Stimulated activated CD4-positive, alpha-beta T cell treated with anti-CD3 and anti-CD28 coated beads, Interleukin-2, amount 100 ng/mL, for 4 hours (primary cell): ENCODE data around the gene ZNF695.
"Not testable (repeated sequence)": the region's sequence is repeated elsewhere in the genome, so short reads cannot be mapped to it uniquely, and the experiment has no call there.

Experiments used
- DNase-seq: peaks from one replicate; pipeline ENCODE4 v3.0.0-alpha.2; 2020; ENCODE audit warnings: low read depth

Gene ZNF695

DNA sequence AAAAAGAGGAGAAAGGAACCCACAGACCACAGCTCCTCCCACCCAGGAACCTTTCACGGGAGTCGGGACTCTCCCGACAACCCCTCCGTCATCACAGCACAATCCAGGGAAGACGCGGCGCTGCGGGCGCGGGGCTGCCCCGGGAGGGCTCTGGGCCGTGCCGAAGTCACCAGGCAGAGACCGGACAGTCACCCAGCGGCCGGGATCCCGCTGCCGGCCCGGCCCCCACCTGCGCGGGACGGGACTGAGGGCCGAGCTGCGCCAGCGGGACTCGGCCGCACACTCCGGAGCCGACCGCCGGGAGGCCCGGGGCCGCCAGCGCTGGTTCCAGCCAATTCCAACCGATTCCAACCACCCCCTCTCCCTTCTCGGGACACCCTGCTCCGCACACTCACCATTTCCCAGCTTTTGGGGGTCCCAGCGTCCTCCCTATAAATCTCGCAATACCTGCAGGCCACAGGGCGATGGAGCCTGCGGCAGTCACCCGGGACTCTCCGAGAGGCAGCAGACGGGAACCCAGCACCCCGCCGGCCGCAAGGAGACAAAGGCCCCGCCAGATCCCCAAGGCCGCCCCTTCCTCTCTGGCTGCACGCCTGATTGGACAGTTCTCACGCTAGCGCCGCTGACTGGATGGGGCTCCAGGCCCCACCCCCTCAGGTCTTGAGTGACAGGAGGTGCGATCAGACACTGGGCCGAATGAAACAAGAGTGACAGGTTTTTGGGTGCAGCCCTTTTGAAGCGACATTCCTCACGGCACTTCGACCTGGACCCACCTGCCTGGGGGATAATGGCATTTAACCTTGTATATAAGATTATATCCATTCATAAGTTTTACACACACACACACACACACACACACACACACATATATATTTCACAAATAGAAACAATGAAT, at the start of gene ZNF695:
Gene ZNF695 (minus strand): TSS at position 547 of the 895 bp plus-strand sequence. CDS start 149 bp downstream, at position 398.
- DNase-seq, result peak; percentile 3

- no peak for DNase-seq
Measured at GRCh38 chr1:247056071-247056470, 48.2 kb upstream of the ZNF695 start.

DNA sequence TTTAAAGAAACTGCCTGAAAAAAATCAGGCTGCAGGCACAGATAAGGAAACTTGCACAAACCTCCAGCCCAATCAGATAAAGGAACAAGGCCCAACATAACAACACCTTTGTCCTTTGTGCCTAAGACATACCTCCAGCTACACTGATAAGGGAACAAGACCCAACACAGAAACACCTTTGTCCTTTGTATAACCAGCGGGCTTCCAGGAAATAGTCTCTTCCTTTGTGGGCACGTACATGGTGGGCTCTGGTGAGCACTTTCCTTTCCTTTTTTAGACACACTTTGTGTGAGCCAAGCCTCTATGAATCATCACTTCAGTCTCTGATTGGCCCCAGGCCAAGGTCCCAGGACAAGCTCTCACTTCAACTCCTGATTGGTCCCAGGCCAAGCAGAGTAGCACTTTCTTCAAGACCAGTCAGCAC, 47.1 kb upstream of the ZNF695 start:
- DNase-seq, result no peak

DNA sequence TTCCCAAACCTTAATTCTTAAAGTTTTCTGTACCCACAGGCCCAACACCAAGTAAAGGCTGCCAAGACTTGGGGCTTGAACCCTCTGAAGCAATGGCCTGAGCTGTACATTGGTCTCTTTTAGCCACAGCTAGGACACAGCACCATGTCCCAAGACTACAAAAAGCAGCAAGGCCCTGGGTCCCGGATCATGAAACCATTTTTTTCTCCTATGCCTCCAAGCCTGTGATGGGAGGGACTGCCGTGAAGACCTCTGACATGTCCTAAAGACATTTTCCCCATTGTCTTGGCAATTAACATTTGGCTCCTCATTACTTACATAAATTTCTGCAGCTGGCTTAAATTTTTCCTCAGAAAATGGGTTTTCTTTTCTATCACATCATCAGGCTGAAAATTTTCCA, 39.8 kb upstream of the ZNF695 start:
- no peak for DNase-seq

DNA sequence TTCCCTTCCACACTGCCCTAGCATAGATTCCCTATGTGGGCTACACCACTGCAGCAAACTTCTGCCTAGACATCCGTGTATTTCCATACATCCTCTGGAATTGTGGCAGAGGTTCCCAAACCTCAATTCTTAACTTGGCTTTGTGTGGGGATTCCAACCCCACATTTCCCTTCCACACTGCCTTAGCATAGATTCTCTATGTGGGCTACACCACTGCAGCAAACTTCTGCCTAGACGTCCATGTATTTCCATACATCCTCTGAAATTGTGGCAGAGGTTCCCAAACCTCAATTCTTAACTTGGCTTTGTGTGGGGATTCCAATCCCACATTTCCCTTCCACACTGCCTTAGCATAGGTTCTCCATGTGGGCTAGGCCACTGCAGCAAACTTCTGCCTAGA, 39.4 kb upstream of the ZNF695 start:
- DNase-seq, result no peak

DNA sequence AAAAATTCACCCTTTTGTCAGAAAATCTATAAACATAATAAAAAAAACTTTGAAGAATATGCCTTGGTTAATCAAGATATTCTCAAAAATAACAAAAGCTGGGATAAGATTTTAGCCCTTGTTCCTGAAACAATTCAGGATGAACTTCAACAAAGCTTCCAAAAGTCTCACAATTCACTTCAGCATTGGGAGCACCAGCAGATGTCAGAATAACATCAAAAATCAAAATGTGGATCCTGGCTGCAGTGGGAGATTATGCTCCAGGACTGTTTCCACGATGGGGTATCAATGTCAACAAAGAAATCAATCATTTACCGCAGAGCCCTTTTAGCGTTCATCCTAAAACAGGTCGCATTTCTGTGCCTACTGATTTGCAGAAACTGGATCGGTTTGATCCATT, 35.5 kb upstream of the ZNF695 start:
- no peak for DNase-seq

- no peak for DNase-seq
Measured at GRCh38 chr1:247037511-247038320, 29.9 kb upstream of the ZNF695 start.

- DNase-seq, result not testable (repeated sequence)
Measured at GRCh38 chr1:247032306-247032705, 24.4 kb upstream of the ZNF695 start.

GRCh38 chr1:247024658-247025057, 16.8 kb upstream of the ZNF695 start:
- not testable (repeated sequence) for DNase-seq

DNA sequence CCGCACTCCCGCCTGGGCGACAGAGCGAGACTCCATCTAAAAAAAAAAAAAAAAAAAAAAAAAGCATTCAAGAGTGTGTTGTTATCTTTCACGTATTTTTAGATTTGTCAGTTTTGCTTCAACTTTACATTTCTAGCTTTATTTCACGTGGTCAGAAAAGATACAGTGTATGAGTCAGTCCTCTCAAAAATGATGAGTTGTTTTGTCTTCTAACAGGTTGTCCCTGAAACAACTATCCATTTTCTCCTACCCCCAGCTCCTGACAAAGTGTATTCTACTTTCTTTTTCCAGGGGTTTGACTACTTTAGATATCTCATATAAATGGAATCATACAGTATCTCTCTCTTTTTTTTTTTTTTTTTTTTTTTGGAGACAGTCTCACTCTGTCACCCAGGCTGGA, 5.5 kb upstream of the ZNF695 start:
- no peak for DNase-seq

DNA sequence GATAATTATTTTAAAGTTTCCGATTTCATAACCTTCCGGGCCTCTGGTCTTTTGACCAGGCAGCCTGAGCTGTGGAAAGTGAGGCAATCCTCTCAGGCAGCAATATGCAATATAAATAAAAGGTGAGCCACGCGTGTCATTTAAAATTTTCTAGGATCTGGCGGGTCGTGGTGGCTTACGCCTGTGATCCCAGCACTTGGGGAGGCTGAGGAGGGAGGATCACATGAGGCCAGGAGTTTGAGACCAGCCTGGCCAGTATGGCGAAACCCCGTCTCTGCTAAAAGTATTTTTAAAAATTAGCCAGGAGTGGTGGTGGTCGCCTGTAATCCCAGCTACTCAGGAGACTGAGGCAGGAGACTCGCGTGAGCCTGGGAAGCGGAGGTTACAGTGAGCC, 546 bp upstream of the ZNF695 start:
- DNase-seq, result no peak

- DNase-seq, result not testable (repeated sequence)
Measured at GRCh38 chr1:247004081-247004480, 3.8 kb downstream of the ZNF695 start.

DNA sequence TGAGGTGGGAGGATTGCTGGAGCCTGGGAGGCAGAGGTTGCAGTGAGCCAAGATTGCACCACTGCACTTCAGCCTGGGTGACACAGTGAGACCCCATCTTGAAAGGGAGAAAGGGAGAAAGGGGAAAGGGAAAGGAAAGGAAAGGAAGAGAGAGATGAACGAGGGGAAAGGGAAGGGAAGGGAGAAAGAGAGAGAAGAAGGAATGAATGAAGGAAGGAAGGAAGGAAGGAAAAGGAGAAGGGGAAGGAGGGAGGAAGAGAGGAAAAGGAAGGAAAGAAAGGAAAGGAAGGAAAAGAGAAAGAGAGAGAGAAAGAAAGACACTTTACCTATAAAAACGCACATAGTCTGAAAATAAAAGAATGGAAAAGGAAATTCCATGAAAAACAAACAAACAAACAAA, 18.0 kb downstream of the ZNF695 start:
- DNase-seq, result no peak

DNA sequence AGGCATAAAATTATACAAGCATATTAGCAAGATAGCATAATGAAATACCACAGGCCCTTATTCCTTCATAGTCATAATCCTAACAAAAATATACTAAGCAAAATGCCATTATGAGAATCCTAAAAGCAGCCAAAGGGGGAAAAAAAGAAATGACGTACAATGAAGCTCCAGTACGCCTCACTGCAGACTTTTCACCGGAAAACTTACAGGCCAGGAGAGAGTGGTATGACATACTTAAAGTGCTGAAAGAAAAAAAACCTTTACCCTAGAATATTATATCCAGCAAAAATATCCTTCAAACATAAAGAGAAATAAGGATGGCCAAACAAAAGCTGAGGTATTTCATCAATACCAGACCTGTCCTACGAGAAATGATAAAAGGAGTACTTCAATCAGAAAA, 19.5 kb downstream of the ZNF695 start:
- no peak for DNase-seq

DNA sequence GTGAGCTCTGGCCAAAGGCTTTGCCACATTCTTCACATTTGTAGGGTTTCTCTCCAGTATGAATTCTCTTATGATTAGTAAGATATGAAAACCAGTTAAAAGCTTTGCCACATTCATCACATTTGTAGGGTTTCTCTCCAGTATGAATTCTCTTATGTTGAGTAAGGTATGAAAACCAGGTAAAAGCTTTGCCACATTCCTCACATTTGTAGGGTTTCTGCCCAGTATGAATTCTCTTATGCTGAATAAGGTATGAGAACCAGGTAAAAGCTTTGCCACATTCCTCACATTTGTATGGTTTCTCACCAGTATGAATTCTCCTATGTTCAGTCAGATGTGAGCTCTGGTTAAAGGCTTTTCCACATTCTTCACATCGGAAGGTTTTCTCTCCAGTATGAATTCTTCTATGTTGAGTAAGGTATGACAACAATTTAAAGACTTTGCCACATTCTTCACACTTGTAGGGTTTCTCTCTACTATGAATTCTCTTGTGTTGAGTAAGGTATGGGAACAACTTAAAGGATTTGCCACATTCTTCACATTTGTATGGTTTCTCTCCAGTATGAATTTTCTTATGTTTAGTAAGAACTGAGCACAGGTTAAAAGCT, 20.7 kb downstream of the ZNF695 start:
- no peak for DNase-seq

DNA sequence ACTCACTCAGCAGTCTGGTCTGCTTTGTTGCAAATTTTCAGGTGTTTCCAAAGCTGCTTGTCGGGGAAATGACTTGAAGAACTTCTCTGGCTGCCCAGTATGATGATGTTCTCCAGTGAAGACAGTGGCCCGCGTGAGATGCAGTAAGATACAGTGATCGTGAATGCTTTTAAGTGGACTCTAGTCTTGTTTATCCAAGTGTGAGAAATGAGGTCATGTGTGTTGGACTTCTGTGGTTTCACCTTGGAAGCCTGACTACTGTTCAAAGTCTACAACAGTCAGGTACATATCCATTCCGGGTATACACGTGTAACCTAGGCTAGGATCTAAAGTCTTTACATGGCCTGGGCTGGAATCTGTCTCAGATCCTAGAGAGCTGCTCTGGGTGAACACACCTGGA, 29.1 kb downstream of the ZNF695 start:
- DNase-seq, result no peak

GRCh38 chr1:246978281-246978680, 29.6 kb downstream of the ZNF695 start:
- DNase-seq, result no peak

- no peak for DNase-seq
Measured at GRCh38 chr1:246971969-246972368, 35.9 kb downstream of the ZNF695 start.

DNA sequence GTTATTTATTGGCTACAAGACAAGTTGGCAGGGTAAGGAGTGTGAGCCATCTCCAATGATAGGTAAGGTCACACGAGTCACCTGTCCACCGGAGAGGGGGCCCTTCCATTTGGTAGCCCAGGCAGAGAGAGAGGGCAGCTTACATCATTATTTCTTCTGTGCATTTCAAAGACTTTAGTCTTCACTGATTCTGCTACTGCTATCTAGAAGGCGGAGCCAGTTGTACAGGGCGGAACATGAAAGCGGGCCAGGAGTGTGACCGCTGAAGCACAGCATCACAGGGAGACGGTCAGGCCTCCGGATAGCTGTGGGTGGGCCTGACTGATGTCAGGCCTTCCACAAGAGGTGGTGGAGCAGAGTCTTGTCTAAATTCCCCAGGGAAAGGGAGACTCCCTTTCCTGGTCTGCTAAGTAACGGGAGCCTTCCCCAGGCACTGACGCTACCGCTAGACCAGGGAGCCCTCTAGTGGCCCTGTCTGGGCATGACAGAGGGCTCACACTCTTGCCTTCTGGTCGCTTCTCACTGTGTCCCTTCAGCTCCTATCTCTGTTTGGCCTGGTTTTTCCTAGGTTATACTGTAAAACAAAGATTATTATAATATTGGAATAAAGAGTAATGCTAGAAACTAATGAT, 36.7 kb downstream of the ZNF695 start:
- DNase-seq, result peak; percentile 10

DNA sequence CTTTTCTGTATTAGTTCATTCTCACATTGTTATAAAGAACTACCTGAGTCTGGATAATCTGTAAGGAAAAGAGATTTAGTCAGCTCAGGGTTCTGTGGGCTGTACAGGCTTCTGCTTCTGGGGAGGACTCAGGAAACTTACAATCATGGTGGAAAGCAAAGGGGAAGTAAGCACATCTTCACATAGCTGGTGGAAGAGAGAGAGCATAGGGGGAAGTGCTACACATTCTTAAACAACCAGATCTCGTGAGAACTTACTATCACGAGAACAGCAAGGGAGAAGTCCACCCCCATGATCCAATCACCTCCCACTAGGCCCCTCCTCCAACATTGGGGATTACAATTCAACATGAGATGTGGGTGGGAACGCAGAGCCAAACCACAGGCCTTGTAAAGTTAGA, 38.2 kb downstream of the ZNF695 start:
- DNase-seq, result no peak

DNA sequence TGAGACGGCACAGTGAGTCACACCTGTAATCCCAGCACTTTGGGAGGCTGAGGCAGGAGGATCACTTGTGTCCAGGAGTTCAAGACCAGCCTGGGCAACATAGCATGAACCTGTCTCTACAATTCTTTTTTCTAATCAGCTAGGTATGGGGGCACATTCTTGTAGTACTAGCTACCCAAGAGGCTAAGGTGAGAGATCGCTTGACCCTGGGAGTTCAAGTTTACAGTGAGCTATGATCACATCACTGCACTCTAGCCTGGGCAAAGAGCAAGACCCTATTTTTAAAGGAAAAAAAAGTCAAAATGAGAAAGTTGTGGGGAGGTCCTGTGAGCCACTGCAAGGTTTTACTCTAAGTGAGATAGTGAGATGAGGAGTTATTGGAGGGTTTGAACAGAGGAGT, 41.4 kb downstream of the ZNF695 start:
- no peak for DNase-seq
